A673 (cell line): ENCODE results near the gene CCDC178.

Source experiments
- CTCF ChIP-seq: fragments of 300-800, 200-600 bp; sonication (generic); conservative IDR thresholded peaks from 2 replicates; pipeline ENCODE4 v1.5.1; 2017; ENCODE audit warnings: low read depth, mild to moderate bottlenecking, antibody characterized with exemption, low read length, moderate library complexity, mixed read lengths
- EZH2 ChIP-seq: fragments of 200-600 bp; sonication (generic); IDR thresholded peaks from 2 replicates; pipeline ENCODE4 v1.6.1; 2017; ENCODE audit warnings: borderline replicate concordance, low read depth, mild to moderate bottlenecking, mixed read lengths, antibody characterized with exemption, low read length; ENCODE audit not compliant: poor library complexity, severe bottlenecking

- TF ChIP-seq CTCF (no peak), EZH2 (no peak)
Observed at GRCh38 chr18:32998285-32998684, 442.2 kb downstream of the CCDC178 start.
